ENCODE results near the gene GCNA.
A peak's percentile ranks its signal among the peaks of the same experiment; 100 is the strongest.
"Not testable (repeated sequence)": the region's sequence is repeated elsewhere in the genome, so short reads cannot be mapped to it uniquely, and the experiment has no call there.

The GCNA gene

GRCh38 chrX:71546879-71547278 lies 31.4 kb upstream of the GCNA start:
- H3K9me3 ChIP-seq: no peaks in the 10 kb centered on the region
- H3K36me3 ChIP-seq: peaks cover 28% of the 10 kb centered on the region
- peaks cover 39 to 47% of the 10 kb centered on the region in 2 experiments for H3K4me1 ChIP-seq (ENCODE audit: control insufficient read depth in 1 of 2, insufficient read depth in 1 of 2, low read depth in 1 of 2, low read length in 1 of 2)
- H3K4me3 ChIP-seq (ENCODE audit: low read depth in 1 of 2, low read length in 1 of 2): no peak overlapping the region
- peak overlapping the region; percentile 65 for H3K27ac ChIP-seq
- TF ChIP-seq CTCF (IDR thresholded peaks at IDR 0.05): no peak
- H3K27me3 ChIP-seq: no peaks in the 10 kb centered on the region

DNA sequence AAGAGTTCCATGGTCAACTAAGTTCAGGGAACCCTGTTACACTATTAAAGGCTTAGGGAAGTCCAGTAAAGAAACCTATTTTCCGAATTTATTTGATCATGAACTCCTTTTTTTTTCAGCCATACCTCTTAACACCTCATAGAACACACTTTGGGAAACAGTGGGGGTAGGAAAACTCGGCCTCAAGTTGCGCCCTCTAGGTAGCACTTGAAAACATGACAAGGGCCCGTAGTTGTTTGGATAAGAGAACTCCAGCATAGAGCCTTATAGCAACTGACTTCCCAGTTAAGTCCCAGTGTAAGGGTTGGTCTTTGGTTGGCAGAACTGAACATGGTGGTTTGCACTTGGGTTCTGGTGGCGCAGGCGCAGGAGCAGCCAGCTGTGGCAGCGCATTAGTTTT lies 30.9 kb upstream of the GCNA start:
- H3K36me3 ChIP-seq: peaks cover 28% of the 10 kb centered on the region
- H3K4me3 ChIP-seq (ENCODE audit: low read depth in 1 of 2, low read length in 1 of 2): no peak overlapping the region
- peak overlapping the region; percentile 65 for H3K27ac ChIP-seq
- no peak for TF ChIP-seq CTCF (IDR thresholded peaks at IDR 0.05)
- H3K27me3 ChIP-seq: no peaks in the 10 kb centered on the region
- H3K9me3 ChIP-seq: no peaks in the 10 kb centered on the region
- H3K4me1 ChIP-seq (ENCODE audit: control insufficient read depth in 1 of 2, insufficient read depth in 1 of 2, low read depth in 1 of 2, low read length in 1 of 2): peaks cover 34 to 42% of the 10 kb centered on the region in 2 experiments

DNA sequence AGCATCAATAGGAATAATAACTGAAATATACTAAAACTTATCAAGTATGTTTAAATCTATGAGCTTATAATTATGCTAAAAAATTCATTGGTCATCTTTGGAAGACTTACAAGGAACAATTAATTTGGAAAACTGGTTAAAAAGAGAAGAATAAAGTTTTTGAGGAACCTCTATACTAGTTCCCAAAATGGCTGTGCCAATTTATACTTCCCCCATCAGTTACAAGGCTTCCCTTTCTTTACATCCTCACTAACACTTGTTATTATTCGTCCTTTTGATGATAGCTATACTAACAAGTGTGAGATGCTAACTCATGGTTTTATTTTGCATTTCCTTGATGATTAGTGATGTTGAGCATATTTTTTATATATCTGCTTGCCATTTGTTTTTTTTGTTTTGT lies 28.3 kb upstream of the GCNA start:
- TF ChIP-seq CTCF (IDR thresholded peaks at IDR 0.05): no peak
- Histone ChIP-seq H3K27me3 (no peaks in the 10 kb centered on the region), H3K36me3 (peaks cover 32% of the 10 kb centered on the region), H3K4me1 (ENCODE audit: control insufficient read depth in 1 of 2, insufficient read depth in 1 of 2, low read depth in 1 of 2, low read length in 1 of 2) (peaks cover 24 to 30% of the 10 kb centered on the region in 2 experiments), H3K27ac (peak overlapping the region; percentile 70), H3K9me3 (no peaks in the 10 kb centered on the region), H3K4me3 (ENCODE audit: low read depth in 1 of 2, low read length in 1 of 2) (no peak overlapping the region)

DNA sequence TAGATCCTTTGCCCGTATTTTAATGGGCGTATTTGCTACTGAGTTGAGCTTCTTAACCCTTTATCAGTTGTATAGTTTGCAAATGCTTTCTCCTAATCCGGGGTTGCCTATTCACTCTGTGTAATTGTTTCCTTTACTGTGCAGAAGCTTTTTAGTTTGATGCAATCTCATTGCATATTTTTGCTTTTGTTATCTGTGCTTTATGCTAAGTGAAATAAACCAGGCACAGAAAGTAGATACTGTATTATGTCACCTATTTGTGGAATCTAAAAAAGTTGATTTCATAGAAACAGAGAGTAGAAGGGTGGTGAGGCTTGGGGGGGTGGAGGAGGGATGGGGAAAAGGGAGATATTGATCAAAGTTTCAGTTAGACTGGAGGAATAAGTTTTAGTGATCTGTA lies 27.7 kb upstream of the GCNA start:
- H3K4me3 ChIP-seq (ENCODE audit: low read depth in 1 of 2, low read length in 1 of 2): no peak overlapping the region
- TF ChIP-seq CTCF (IDR thresholded peaks at IDR 0.05): no peak
- peaks cover 34% of the 10 kb centered on the region for H3K36me3 ChIP-seq
- peaks cover 24 to 30% of the 10 kb centered on the region in 2 experiments for H3K4me1 ChIP-seq (ENCODE audit: control insufficient read depth in 1 of 2, insufficient read depth in 1 of 2, low read depth in 1 of 2, low read length in 1 of 2)
- peak overlapping the region; percentile 70 for H3K27ac ChIP-seq
- H3K9me3 ChIP-seq: no peaks in the 10 kb centered on the region
- no peaks in the 10 kb centered on the region for H3K27me3 ChIP-seq

DNA sequence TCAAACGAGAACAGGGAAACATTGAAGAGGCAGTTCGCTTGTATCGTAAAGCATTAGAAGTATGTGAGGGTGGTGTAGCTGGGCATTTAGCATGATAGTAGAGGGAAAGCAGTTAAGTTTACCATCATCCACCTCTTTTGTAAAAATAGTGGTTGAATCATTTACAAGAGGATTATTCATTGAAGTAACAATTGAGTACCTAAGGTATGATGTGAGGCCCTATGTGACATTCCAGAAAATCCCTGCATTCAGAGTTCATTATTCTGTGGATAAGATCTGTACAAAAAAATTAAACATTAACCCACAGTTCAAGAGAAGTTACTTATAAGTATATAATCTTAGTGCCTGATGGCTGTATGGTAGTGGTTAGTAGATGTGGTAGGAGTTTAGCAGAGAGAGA lies 22.2 kb upstream of the GCNA start:
- H3K9me3 ChIP-seq: no peaks in the 10 kb centered on the region
- TF ChIP-seq CTCF (IDR thresholded peaks at IDR 0.05): no peak

DNA sequence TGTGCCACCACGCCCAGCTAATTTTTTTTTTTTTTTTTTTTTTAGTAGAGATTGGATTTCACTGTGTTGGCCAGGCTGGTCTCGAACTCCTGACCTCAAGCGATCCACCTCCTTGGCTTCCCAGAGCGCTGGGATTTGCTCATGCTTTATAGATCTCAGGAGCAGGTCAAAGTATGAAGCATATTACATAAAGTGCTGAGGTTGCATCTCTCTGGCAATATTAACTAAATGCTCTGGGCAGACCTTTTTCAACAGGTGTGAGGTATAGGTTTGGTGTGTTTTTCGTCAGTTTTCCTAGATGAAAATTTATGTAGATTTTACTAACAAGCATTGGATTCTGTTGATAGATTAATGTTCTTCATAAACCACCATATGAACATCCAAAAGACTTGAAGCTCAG lies 19.3 kb upstream of the GCNA start:
- H3K36me3 ChIP-seq: peaks cover 88% of the 10 kb centered on the region

More for the DNA sequence above, 22.2 kb upstream of the GCNA start:
- Histone ChIP-seq H3K36me3 (peaks cover 69% of the 10 kb centered on the region), H3K4me1 (ENCODE audit: control insufficient read depth in 1 of 2, insufficient read depth in 1 of 2, low read depth in 1 of 2, low read length in 1 of 2) (no peaks in the 10 kb centered on the region), H3K27ac (no peak overlapping the region), H3K27me3 (no peaks in the 10 kb centered on the region), H3K4me3 (ENCODE audit: low read depth in 1 of 2, low read length in 1 of 2) (no peak overlapping the region)

DNA sequence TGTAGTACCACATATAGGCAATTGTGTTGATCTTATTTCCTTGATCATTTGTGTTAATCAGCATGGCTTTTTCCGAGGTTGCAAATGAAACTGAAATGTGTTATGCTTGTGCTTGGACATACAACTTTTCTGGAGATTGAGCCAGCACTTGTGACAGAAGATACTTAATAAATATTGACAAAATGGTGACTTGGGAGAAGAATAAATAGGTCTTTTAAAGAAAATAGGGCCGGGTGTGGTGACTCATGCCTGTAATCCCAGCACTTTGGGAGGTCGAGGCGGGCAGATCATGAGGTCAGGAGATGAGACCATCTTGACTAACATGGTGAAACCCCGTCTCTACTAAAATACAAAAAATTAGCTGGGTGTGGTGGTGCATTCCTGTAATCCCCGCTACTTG lies 18.5 kb upstream of the GCNA start:
- not testable (repeated sequence) for H3K9me3 ChIP-seq; H3K4me1 ChIP-seq (ENCODE audit: control insufficient read depth in 1 of 2, insufficient read depth in 1 of 2, low read depth in 1 of 2, low read length in 1 of 2); H3K27me3 ChIP-seq; H3K4me3 ChIP-seq (ENCODE audit: low read depth in 1 of 2, low read length in 1 of 2); H3K27ac ChIP-seq
- peaks cover 95% of the 10 kb centered on the region for H3K36me3 ChIP-seq

More for the DNA sequence above, 19.3 kb upstream of the GCNA start:
- no peak overlapping the region for H3K27ac ChIP-seq
- no peaks in the 10 kb centered on the region for H3K4me1 ChIP-seq (ENCODE audit: control insufficient read depth in 1 of 2, insufficient read depth in 1 of 2, low read depth in 1 of 2, low read length in 1 of 2)
- H3K4me3 ChIP-seq (ENCODE audit: low read depth in 1 of 2, low read length in 1 of 2): no peak overlapping the region
- no peaks in the 10 kb centered on the region for H3K27me3 ChIP-seq
- H3K9me3 ChIP-seq: no peaks in the 10 kb centered on the region
- TF ChIP-seq CTCF (IDR thresholded peaks at IDR 0.05): no peak
